ENCODE results near the gene NKIRAS1.
A peak's percentile ranks its signal among the peaks of the same experiment; 100 is the strongest.
"Not testable (repeated sequence)": the region's sequence is repeated elsewhere in the genome, so short reads cannot be mapped to it uniquely, and the experiment has no call there.

Gene NKIRAS1

DNA sequence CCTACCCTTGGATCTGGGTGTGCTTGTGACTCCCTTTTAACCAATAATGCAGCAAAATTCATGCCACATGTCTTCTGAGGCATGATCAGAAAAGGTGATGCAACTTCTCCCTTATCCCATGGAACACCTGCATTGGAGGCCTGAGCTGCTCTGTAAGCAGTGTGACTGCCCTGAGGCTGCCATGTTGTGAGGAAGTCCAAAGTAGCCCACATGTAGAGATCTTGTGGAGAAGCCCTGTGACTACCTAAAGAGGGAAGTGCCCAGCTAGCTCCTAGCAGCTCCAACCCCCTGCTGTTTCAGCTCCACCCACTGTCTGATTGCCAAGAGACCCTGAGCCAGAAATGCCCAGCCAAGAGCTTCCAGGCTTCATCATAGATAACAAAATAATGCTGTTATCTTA is 21.9 kb upstream of the NKIRAS1 start:
- no peak for DNase-seq

- no peak for DNase-seq
Measured at GRCh38 chr3:23937296-23937695, 20.5 kb upstream of the NKIRAS1 start.

GRCh38 chr3:23934253-23934652 is 17.5 kb upstream of the NKIRAS1 start:
- DNase-seq: no peak

GRCh38 chr3:23932571-23932970 is 15.8 kb upstream of the NKIRAS1 start:
- DNase-seq: no peak

- no peak for DNase-seq
Measured at GRCh38 chr3:23931597-23931996, 14.8 kb upstream of the NKIRAS1 start.

- DNase-seq: no peak
Measured at GRCh38 chr3:23928524-23928923, 11.7 kb upstream of the NKIRAS1 start.

- no peak for DNase-seq
Measured at GRCh38 chr3:23926736-23927135, 9.9 kb upstream of the NKIRAS1 start.

- DNase-seq: no peak
Measured at GRCh38 chr3:23926246-23926645, 9.5 kb upstream of the NKIRAS1 start.

DNA sequence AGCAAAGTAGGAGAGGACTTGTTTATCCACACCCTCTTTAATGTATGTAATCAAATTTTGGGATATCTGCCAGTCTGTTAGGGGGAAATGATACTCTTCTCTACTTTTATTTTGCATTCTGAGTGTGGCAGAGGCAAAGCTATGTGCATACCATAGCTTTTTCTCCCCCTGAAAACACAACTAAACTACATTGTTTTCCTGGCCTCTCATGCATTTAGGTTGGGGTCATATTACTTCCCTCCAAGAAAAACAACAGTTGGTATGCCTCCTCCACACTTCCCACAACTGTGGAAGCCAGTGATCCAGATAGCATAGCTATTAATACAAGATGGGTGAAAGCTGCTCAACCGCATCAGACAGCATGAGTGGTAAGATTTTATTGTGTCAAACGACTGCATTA is 7.0 kb upstream of the NKIRAS1 start:
- DNase-seq: peak; percentile 50

DNA sequence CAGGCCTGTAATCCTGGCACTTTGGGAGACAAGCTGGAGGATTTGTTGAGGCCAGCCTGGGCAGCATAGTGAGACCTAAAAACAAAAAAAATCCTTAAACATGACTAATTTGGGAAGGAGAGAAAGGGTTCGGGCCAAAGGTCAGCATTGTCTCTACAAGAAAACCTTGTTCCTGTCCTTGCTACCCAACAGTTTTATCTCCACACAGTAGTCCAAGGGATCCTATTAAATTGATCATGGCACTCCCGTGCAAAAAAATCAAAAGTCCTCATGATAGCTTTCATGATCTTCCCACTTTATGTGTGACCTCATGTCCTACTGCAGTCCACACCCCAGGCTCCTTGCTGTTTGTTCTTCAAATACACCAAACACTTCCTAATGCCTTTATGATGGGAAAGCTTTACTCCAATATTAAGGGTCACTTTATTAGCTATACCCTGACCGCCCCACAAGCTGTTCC is 4.3 kb upstream of the NKIRAS1 start:
- peak; percentile 41 for DNase-seq

- DNase-seq: peak; percentile 15
Measured at GRCh38 chr3:23920151-23920655, 3.4 kb upstream of the NKIRAS1 start.

GRCh38 chr3:23919628-23920027 is 2.8 kb upstream of the NKIRAS1 start:
- no peak for DNase-seq

DNA sequence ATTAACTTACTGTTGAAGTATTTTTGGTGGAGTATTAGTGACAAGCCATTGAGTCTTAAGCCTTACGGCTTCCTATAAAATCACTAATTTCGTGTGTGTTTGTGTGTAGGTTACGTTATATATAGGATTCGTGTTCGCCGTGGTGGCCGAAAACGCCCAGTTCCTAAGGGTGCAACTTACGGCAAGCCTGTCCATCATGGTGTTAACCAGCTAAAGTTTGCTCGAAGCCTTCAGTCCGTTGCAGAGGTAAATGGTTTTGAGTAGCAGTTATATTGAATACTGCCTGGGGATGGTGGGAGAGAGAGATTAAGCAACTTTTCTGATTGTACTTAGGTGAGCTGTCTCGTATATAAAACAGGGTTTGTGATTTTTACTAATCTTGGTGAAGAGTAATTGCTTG is 1.5 kb upstream of the NKIRAS1 start:
- not testable (repeated sequence) for DNase-seq

DNA sequence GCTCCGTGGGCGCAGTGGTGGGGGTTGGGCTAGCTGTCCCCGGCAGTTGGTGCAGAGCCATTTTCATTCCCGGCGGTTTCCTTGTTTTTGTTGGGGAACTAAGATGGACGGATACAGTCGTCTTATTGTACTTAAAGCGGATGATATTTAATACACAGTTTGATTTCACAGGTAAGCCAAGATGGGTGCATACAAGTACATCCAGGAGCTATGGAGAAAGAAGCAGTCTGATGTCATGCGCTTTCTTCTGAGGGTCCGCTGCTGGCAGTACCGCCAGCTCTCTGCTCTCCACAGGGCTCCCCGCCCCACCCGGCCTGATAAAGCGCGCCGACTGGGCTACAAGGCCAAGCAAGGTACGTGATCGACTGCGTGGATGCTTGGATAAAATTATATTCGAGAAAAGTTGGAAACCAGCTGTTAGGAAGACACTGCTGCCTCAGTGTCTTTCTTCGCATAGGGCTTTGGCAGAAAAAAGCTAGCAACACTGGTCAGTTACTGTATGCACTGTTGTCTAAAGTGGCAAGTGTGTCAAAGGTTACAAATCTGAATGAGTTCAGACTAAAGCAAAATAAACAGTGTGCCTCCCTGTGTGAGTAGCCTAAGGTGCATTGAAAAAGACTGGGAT is 1.0 kb upstream of the NKIRAS1 start:
- not testable (repeated sequence) for DNase-seq

GRCh38 chr3:23916152-23916885 is 471 bp downstream of the NKIRAS1 start:
- DNase-seq: no peak

DNA sequence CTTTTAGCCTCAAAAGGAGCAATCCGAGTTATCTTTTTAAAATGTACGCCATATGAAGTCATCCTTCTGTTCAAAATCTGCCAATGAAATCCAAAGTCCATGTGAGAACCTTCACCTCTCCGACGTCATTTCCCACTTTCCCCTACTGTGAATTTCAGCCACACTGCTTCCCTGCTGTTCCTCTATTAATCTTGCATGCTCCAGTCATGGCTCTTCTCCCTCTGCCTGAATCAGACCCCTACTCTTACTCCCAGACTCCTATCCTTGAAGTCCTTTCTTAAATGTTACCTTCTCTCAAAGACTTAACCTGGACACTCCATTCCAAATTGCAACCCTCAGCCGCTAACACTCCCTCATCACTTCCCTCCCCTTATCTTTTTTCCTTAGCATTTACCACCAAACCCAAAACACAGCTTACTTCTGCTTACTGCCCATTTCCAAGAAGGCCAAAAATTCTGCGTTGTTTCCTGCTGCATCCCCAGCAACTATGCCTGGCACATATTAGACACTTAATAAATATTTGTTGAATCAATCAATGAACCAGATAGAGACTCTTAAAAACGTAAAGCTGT is 1.2 kb downstream of the NKIRAS1 start:
- peak; percentile 23 for DNase-seq

- DNase-seq: no peak
Measured at GRCh38 chr3:23913873-23914743, 2.7 kb downstream of the NKIRAS1 start.

GRCh38 chr3:23913182-23913581 is 3.6 kb downstream of the NKIRAS1 start:
- DNase-seq: no peak

DNA sequence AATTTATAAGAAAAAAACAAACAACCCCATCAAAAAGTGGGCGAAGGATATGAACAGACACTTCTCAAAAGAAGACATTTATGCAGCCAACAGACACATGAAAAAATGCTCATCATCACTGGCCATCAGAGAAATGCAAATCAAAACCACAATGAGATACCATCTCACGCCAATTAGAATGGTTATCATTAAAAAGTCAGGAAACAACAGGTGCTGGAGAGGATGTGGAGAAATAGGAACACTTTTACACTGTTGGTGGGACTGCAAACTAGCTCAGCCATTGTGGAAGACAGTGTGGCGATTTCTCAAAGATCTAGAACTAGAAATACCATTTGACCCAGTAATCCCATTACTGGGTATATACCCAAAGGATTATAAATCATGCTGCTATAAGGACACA is 4.5 kb downstream of the NKIRAS1 start:
- not testable (repeated sequence) for DNase-seq

- DNase-seq: no peak
Measured at GRCh38 chr3:23911397-23911796, 5.4 kb downstream of the NKIRAS1 start.

GRCh38 chr3:23909341-23909740 is 7.4 kb downstream of the NKIRAS1 start:
- DNase-seq: no peak

DNA sequence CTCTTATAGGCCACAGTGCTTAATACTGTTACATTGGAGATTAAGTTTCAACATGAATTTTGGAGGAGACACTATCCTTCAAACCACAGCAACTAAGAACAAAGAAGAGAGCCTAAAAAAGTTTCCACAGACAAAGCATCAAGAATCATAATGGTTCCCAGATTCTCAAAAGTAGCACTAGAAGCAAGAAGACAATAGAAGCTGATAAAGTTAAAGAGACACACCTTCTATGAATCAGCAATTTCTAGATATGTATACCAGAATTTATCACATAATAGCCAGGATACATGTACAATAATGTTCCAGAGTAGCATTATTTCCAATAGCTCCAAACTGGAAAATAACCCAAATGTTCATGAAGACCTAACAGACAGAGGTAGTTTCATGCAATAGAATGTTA is 12.2 kb downstream of the NKIRAS1 start:
- no peak for DNase-seq

GRCh38 chr3:23900744-23901143 is 16.0 kb downstream of the NKIRAS1 start:
- peak; percentile 16 for DNase-seq
